Endodermal cell (in vitro differentiated cells): ENCODE data around the gene LST1. TPM values are rescaled to one million over a fixed set of nuclear protein-coding genes. Genes with fewer than 3 reads are reported as not detected.
A peak's percentile ranks its signal among the peaks of the same experiment; 100 is the strongest.

ENCODE experiments used
- DNase-seq: peaks from one replicate; pipeline ENCODE4 v3.0.0-alpha.2; 2017
- H3K27ac ChIP-seq: 2 replicates; pipeline ENCODE4 v1.5.1; 2013; ENCODE audit warnings: mild to moderate bottlenecking, low read depth, low read length, moderate library complexity
- H3K27me3 ChIP-seq: 2 replicates; pipeline ENCODE4 v1.6.1; 2013; ENCODE audit warnings: mild to moderate bottlenecking, low read length, moderate library complexity; ENCODE audit not compliant: insufficient read depth, control insufficient read depth, poor library complexity, severe bottlenecking
- H3K36me3 ChIP-seq: 2 replicates; pipeline ENCODE4 v1.7.0; 2013; ENCODE audit warnings: mild to moderate bottlenecking, low read length, moderate library complexity; ENCODE audit not compliant: control insufficient read depth, insufficient read depth
- H3K4me1 ChIP-seq: one replicate; pipeline ENCODE4 v1.7.0; 2013; ENCODE audit warnings: low read length; ENCODE audit not compliant: control insufficient read depth, insufficient read depth
- H3K4me3 ChIP-seq: 2 replicates; pipeline ENCODE4 v1.5.1; 2013; ENCODE audit warnings: mild to moderate bottlenecking, low read length, moderate library complexity
- H3K9ac ChIP-seq: 2 replicates; pipeline ENCODE4 v1.6.1; 2013; ENCODE audit warnings: mild to moderate bottlenecking, low read length, moderate library complexity; ENCODE audit not compliant: poor library complexity, severe bottlenecking; ENCODE audit errors: extremely low read depth
- H3K9me3 ChIP-seq: 2 replicates; pipeline ENCODE4 v1.6.1; 2013; ENCODE audit warnings: mild to moderate bottlenecking, low read length, moderate library complexity; ENCODE audit not compliant: control insufficient read depth
- H3K27ac Mint-ChIP-seq: 2 replicates; pipeline ENCODE4 v1.8.0; 2020; ENCODE audit warnings: mixed read lengths
- H3K27me3 Mint-ChIP-seq: 2 replicates; pipeline ENCODE4 v1.8.0; 2021; ENCODE audit warnings: mild to moderate bottlenecking, mixed read lengths; ENCODE audit not compliant: insufficient read depth
- H3K36me3 Mint-ChIP-seq: 2 replicates; pipeline ENCODE4 v1.8.0; 2020; ENCODE audit warnings: low read depth, mixed read lengths
- H3K4me1 Mint-ChIP-seq: 2 replicates; pipeline ENCODE4 v1.8.0; 2020; ENCODE audit warnings: mixed read lengths
- H3K4me3 Mint-ChIP-seq: 2 replicates; pipeline ENCODE4 v1.8.0; 2020; ENCODE audit warnings: mild to moderate bottlenecking, moderate library complexity, mixed read lengths
- H3K9me3 Mint-ChIP-seq: 2 replicates; pipeline ENCODE4 v1.8.0; 2020; ENCODE audit warnings: mild to moderate bottlenecking, mixed read lengths
- CTCF ChIP-seq: fragments of 200-600 bp; sonication (generic); conservative IDR thresholded peaks from 2 replicates; pipeline ENCODE4 v1.5.0; 2021; ENCODE audit warnings: antibody characterized with exemption, mild to moderate bottlenecking
- WGBS, 2 experiments: methylation state at CpG; one replicate each; pipeline versions ENCODE4 v1.1.5 to v1.1.7; 2013; ENCODE audit warnings: missing lambda C conversion rate in 2 of 2, mixed read lengths in 1 of 2; ENCODE audit not compliant: insufficient coverage in 1 of 2, insufficient read length in 1 of 2; 5-methylcytosine and 5-hydroxymethylcytosine counted together
- total RNA-seq, 2 donors: library from RNA; stranded (reverse); fragmentation: NEBNext Ultra II Directional in 1 of 2; extraction: Animal tissue kit (Norgen Biotek cat#: 25700) in 1 of 2; gene quantifications; 2 replicates in 1 of 2; 3 replicates in 1 of 2; pipeline ENCODE4 v1.2.1, GENCODE V29; 2021

The LST1 gene
- total RNA-seq, 2 donors from 2014 or later, result not detected

GRCh38 chr6:31544676-31545075 is 41.4 kb upstream of the LST1 start:
- Mint-ChIP-seq H3K4me3 (no peak overlapping the region), H3K4me1 (peaks cover 21% of the 10 kb centered on the region), H3K27ac (no peak overlapping the region), H3K9me3 (no peaks in the 10 kb centered on the region), H3K27me3 (no peaks in the 10 kb centered on the region), H3K36me3 (peaks cover 23% of the 10 kb centered on the region)
- Histone ChIP-seq H3K4me1 (peaks cover 9% of the 10 kb centered on the region), H3K9ac (no peak overlapping the region), H3K36me3 (peaks cover 26% of the 10 kb centered on the region), H3K4me3 (no peak overlapping the region), H3K27me3 (no peaks in the 10 kb centered on the region), H3K27ac (no peak overlapping the region), H3K9me3 (no peaks in the 10 kb centered on the region)
- DNase-seq, result no peak
- WGBS, 2 experiments, result 86 to 92% methylated on average over 1 to 2 of the region's 2 CpGs
- no peak for TF ChIP-seq CTCF

GRCh38 chr6:31545291-31545690 is 40.8 kb upstream of the LST1 start:
- DNase-seq, result no peak
- peaks cover 24% of the 10 kb centered on the region for H3K36me3 ChIP-seq
- H3K4me1 Mint-ChIP-seq, result peaks cover 15% of the 10 kb centered on the region
- H3K4me3 ChIP-seq, result no peak overlapping the region
- 89 to 95% methylated on average over 6 to 7 of the region's 7 CpGs for WGBS, 2 experiments
- peaks cover 6% of the 10 kb centered on the region for H3K4me1 ChIP-seq
- no peak overlapping the region for H3K27ac ChIP-seq
- no peak for TF ChIP-seq CTCF
- H3K9me3 ChIP-seq, result no peaks in the 10 kb centered on the region
- no peaks in the 10 kb centered on the region for H3K9me3 Mint-ChIP-seq
- no peaks in the 10 kb centered on the region for H3K27me3 Mint-ChIP-seq
- no peaks in the 10 kb centered on the region for H3K27me3 ChIP-seq
- H3K36me3 Mint-ChIP-seq, result peaks cover 19% of the 10 kb centered on the region
- no peak overlapping the region for H3K4me3 Mint-ChIP-seq
- no peak overlapping the region for H3K9ac ChIP-seq
- no peak overlapping the region for H3K27ac Mint-ChIP-seq

- Histone ChIP-seq H3K4me3 (peak within 1 kb of the TSS; percentile 77), H3K27ac (peak within 1 kb of the TSS; percentile 65), H3K27me3 (no peaks in the 10 kb centered on the region), H3K36me3 (peaks cover 23% of the 10 kb centered on the region), H3K4me1 (peaks cover 5% of the 10 kb centered on the region), H3K9ac (peak within 1 kb of the TSS; percentile 69), H3K9me3 (no peaks in the 10 kb centered on the region)
- H3K27me3 Mint-ChIP-seq, result no peaks in the 10 kb centered on the region
- peaks cover 21% of the 10 kb centered on the region for H3K36me3 Mint-ChIP-seq
- WGBS, 2 experiments, result 6 to 10% methylated on average over 3 to 11 of the region's 11 CpGs
- peak within 1 kb of the TSS; percentile 78 for H3K27ac Mint-ChIP-seq
- TF ChIP-seq CTCF, result peak; percentile 97
- H3K4me1 Mint-ChIP-seq, result peaks cover 12% of the 10 kb centered on the region
- peak; percentile 100 for DNase-seq
- no peaks in the 10 kb centered on the region for H3K9me3 Mint-ChIP-seq
- H3K4me3 Mint-ChIP-seq, result peak within 1 kb of the TSS; percentile 54
Measured at GRCh38 chr6:31546339-31546957, 39.6 kb upstream of the LST1 start, which contains the start of gene ATP6V1G2. Gene ATP6V1G2, minus strand, starts transcription at chr6:31546608. Its CDS starts 49 bp downstream, at chr6:31546559.
